CD4-positive, alpha-beta T cell treated with Interleukin-15 for 4 hours (primary cell): ENCODE measurements around the gene RAB8B.

Source experiments
- DNase-seq: peaks from one replicate; pipeline ENCODE4 v3.0.0-alpha.2; 2020; ENCODE audit warnings: low spot score

RAB8B gene

DNA sequence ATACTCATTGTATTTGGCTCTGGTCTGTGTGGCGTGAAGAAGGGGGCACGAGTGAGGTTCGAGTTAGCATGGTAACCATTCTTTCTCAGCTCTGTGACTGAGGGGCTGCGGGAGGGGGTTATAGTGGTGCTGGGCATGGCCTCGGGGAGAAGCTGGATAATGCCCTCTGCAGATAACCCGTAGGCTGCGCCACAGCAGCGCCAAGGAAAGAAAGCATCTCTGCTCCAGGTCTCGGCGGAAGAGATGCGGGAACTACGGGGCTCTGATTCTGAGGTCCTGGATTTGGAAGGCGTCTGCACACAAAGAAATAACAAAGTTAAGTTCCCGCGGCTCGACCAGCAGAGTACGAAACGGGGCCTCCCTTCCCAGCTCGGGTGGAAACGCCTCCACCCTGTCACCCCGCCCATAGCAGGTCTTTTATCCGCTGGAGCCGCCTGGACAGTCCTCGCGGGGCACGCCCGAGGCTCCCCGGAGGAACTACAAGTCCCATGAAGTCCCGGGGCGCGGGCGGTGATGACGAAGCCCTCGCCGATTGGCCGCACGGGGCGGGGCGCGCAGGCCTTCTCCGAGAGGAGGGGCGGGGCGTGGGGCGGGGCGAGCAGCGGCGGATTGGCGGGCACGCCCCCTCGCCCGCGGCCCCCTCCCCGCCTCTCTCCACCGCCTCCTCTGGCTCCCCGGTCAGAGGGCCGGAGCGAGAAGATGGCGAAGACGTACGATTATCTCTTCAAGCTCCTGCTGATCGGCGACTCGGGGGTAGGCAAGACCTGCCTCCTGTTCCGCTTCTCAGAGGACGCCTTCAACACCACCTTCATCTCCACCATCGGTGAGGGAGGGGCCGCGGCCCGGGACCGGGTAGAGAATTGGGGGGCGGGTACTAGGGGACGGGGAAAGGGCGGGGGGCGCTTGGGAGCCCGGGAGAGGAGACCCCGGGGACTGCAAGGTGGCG lies at the start of gene RAB8B:
TSS of gene RAB8B (plus strand) at position 681 of the 946 bp plus-strand sequence. CDS start at position 700, 19 bp downstream.
- DNase-seq: peak; percentile 96

DNA sequence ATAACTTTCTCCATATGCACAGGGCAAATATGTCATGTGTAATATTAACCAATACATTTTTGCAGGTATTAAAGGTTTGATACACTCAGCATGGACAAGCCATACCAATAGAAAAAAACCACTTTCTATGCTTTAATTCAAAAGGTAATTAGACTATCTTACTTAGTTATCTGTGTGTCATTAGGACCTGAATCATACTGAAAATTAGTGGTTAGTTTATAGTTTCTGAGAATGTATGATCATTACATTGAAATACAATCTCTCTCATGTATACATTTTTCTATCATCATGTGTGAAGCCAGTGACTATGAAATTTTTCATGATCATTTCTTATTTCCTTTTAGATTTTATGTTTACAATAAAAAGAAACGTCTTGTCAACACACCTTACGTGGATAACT lies 48.5 kb upstream of the RAB8B start:
- no peak for DNase-seq

DNA sequence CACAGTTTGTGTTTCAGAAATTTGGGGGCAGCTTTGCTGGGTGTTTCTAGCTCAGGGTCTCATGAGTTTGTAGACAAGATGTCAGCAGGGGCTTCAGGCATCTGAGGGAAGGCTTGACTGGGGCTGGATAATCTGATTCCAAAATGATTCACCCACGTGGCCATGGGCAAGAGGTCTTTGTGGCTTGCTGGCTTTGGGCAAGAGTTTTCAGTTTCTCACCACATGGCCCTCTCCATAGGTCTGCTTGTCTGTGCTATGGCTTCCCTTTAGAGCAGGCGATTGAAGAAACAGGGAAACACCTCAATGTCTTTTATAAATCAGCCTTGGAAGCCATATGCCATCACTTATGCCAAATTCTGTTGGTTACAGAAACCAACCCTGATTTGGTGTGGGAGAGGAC lies 44.0 kb upstream of the RAB8B start:
- no peak for DNase-seq

DNA sequence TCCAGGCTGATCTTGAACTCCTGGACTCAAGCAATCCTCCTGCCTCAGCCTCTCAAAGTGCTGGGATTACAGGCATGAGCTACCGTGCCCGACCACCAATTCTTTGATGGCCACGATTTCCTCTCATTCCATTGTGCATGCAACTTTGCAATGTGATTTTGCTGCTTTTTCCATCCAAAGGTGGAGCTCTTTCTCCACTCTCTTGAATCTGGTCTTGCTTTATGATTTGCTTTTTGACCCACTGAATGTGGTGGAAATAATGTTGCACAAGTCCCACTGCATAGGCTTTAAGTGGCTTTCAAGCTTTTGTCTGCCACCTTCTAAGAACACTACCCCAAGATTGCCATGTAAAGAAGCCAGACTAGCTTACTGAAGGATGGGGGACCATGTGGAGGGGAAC lies 42.7 kb upstream of the RAB8B start:
- no peak for DNase-seq

DNA sequence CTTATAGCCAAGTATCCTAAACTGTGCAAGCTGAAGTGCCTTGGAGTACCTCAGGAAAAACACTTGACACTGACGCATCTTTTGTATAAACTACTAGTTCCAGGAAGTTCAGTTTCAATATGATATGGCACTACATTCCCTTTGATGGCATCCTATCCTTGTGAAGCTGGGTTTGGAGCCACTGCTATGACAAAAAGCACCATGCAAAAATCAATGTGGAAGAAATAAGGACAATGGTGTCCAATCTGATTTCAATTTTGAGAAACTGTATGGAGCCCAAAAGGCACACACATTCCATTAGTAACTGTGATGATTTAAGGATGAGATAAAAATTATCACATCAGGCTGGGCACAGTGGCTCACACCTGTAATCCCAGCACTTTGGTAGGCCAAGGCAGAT lies 37.7 kb upstream of the RAB8B start:
- DNase-seq: no peak

DNA sequence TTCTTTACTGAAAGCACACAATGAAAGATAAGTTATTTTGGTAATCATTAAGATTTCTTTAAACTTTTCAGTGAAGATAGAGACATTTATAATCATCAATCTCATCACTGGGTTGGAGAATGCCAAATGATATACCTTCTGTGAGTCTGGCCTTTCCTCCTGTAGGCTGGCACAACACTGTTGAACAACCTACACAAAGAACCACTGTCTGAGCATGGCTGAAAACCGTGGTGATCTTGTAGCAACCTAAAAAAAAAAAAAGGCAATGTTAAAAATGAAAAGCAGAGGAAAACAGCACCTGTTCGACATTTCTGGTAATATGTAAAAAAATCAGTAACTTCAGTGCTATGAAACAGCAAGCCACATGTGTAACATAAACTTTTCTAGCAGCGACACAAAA lies 33.9 kb upstream of the RAB8B start:
- no peak for DNase-seq

DNA sequence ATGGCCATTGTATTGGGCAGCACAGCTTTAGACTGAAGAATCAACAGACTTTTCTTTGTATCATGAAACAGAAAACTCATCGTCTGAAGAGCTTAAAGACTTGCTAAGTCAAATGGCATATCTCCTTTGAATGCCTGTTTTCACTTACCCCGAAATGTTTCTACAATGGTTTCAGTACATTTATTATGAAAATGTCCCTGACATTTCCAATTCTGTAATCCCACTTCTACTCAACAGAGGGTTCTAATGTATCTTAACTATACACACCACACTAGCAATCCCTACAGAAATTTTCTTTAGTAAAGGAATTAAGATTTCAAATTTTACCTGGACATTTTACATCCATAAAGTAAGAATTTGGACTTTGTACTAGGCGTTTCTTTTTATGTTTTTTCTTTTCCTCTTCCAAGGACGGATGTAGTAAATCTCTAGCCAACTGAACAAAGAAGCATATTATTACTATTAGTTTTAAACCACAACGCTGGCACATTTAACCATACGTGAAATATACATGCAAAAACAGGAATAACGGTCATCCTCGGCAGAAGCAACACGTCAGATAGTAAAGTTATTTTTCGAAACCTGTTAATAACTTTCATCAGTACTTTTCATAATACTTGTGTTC lies 33.2 kb upstream of the RAB8B start:
- no peak for DNase-seq

DNA sequence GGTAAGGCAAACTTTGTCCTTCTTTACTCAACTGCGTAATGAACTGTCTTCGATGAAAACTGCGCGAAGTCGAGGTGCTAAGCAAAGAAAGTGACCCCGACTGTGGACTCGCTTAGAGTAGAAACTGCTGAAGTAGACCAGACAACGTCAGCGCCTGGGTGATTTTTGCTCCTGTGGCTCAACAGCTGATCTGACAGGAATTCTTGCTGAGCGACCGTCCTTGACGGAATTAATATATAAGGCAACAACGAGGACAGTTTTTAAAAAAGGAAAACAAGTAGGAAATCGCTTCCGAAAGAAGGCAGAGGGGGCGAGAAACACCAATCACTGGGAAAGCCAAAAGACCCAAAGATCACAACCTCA lies 32.7 kb upstream of the RAB8B start:
- DNase-seq: peak; percentile 5

DNA sequence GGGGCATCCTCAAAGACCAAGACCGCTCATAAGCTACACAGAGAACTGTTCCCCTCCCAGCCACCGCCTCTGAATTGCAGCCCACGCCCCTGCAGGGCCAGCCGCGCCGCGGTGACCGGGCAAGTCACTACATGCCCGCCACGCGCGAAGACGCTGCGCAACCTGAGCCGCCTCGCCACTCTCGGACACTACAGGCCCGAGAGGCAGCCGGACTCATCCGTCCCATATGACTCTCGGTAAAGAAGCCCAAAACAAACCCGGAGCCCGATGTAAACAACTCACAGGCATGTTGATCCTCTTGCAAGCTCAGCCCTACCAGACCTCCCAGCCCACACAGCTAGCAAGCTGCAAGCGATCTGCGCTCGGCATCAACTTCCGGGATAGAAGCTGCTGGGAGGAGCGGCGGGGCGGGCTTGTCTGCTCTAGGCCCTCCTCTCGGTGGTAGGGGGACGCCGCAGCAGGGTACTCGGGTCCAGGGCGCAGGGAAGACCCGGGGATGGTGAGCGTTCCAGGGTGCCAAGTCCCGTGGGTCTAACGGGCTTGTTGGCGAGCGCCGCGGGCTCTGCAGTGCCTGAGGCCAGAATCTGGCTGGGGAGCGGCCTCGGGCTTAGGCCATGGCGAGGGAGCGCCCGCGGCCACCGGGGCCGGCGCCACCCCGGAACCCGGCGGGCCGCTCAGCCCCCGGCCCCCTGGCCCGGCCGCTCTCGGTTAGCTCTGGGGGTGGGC lies 32.1 kb upstream of the RAB8B start, which contains the start of gene RPS27L:
TSS of gene RPS27L (minus strand) at position 360 of the 726 bp plus-strand sequence. CDS start at position 288, 72 bp downstream.
- DNase-seq: peak; percentile 86

DNA sequence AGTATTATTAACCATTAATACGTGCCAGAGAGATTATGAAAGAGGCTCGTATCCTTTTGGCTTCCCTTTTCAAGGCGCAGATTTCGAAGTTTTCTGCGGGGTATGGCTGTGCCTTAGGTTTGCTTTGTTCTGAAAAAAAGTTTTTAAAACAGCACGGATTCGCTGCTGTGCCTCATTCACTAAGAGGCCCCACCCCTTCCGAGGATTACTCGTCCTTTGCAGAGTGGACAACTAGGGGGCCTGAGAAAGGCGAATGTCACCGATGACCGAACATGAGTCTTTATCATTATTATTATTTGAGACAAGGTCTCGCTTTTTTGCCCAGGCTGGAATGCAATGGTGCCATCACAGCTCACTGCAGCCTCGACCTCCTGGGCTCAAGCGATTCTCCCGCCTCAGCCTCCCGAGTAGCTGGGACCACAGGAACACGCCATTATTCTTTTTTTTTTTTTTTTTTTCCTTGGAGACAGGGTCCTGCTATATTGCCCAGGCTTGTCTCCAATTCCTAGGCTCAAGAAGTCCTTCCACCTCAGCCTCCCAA lies 31.4 kb upstream of the RAB8B start:
- DNase-seq: peak; percentile 21

DNA sequence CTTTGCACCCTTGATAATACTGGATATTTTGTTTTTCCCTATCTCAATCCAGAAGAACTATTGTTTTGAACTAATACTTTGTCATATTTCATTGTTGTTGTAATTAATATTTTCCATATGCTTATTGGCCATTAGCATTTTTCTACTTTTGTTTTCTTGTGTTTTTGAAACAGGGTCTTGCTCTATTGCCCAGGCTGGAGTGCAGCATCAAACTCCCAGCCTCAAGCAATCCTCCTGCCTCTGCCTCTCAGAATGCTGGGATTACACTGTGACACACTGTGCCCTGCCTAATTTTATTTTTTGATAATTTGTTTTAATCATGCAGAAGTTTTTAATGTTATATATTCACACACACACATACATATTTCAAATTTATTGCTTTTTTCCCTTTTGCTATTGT lies 28.8 kb upstream of the RAB8B start:
- DNase-seq: no peak

DNA sequence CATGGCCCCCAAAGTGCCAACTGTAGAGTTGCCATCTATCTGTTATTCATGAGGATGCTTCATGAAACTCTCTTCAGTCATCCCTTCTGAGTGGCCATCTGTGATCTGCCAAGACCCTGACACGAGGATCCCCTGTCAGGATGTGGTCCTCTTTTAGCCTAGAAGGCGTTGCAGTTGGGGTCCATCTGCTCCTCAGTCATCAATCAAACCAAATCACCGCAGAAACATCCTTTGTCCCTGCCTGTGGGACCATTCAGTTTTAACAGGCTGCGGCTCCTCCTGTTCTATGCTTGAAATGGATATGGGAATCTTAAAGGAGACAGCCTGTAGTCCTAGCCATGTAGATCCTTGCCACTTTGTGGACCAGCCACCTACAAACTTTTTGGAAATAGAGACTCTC lies 26.2 kb upstream of the RAB8B start:
- no peak for DNase-seq

DNA sequence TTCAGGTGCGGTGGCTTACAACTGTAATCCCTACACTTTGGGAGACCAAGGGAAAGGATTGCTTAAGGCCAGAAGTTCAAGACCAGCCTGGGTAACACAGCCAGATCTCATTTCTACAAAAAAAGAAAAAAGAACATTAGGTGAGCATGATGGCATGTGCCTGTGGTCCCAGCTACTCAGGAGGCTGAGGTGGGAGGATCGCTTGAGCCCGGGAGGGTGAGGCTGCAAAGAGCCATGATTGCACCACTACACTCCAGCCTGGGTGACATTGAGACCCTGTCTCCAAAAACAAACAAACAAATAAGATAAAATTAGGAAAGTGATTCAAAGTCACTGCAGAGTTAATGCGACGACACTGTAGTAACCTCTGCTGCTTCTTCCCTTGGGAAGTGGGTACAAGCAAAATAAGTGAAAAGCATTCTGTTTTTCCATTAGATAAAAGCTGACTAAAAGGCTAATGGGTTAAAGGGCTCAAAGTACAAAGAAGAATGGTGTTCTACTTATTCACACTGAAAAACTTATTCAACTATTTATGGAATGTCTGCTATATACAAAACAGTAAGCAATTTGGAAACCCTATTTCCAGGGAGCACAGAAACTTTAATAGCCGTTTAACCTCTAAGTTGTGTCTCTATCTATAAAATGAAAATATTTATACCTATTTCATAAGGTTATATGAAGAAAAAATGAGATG lies 24.1 kb upstream of the RAB8B start:
- DNase-seq: no peak

DNA sequence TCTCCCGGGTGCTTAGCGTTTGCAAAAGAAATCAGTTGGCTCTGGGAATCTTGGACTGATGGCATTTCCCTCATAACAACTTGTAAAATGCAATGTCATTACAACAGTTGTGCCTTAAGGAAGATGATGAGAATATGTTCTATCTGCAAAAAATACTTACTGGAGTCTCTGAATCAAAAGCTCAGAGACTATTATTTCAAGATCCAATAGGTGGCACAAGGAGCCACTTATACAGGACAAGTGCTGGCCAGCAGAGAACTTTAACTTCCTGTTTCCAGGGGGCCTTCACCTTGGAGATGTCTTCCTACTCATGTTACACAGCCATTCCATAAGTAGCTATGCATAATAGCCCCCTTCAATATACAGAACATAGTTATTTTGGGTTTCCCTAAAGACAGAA lies 23.2 kb upstream of the RAB8B start:
- DNase-seq: peak; percentile 26

DNA sequence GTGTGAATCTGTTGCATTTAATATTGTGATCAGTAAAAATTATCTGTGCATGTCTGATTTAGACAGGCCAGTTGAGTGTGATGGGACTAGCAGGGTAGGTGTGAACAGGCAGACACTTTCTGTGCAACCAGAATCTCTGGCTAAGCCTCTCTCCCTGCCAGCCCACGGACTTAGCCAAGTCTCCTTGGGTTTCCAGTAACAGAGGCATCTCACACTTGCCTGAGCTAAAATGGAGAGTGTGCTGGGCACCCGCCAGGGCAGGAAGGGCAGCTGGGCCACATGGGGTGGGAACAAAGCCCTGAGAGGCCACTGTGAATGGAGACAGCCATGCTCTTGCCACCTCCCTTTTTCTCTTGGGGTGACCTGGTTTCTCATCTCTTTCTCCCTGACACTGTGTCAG lies 19.6 kb upstream of the RAB8B start:
- no peak for DNase-seq

DNA sequence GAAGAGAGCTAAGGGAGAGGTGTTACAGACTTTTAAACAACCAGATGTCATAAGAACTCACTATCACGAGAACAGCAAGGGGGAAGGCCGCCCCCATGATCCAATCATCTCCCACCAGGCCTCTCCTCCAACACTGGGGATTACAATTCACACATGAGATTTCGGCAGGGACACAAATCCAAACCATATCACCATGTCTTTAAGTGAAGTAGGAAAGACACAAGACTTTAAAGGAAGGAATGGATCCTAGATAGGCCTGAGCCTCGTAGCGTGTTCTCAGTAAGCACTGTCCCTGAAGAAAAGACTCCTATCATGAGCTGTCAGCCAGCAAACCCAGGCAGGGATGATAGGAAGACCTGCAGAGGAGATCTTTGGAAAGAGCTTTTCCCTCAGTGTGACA lies 17.0 kb upstream of the RAB8B start:
- DNase-seq: no peak

DNA sequence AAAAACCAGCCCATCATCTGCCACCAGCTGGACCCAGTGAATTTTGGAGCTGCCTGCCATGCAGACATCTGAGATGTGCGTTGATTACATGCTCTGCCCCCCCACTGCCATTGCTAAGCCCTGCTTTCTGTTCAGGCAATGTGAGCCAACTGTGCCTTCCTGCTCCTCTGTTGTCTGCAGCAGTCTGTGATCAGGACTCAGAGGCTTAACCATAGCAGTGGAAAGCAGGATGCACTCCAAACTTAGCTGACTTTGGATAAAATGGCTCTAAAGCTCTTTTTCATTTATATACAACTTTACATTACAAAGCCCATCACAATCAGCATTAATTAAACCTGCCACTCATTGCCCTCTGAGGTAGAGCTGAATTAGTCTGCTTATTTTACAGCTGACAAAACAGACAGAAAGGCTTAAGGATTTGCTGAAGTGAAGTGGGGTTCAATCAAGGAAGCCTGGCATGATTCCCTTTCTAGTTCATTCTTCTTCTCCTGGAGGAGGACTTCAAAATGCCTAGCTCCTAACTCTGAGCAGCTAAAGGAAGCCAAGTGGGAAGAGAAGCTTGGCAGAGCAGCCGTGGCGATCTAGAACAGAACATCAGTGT lies 16.5 kb upstream of the RAB8B start:
- no peak for DNase-seq

DNA sequence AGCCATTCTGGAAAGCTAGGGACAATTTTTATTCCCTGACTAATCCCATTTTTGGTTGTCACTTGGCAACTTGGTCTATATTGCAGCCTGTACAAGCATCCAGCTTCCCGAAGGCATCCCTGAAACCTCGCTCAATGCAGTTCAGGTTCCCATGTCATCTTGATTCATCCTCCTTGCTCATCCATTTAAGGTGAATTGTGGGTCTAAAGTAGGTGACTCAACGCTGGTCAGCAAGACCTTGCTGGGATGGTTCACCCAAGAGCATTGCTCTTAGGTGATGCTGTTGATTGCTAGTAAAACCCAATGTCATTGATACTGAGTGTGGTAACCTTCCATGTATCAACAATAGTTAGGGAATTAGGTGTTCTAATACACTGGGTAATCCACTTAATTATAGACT lies 13.1 kb upstream of the RAB8B start:
- DNase-seq: no peak

DNA sequence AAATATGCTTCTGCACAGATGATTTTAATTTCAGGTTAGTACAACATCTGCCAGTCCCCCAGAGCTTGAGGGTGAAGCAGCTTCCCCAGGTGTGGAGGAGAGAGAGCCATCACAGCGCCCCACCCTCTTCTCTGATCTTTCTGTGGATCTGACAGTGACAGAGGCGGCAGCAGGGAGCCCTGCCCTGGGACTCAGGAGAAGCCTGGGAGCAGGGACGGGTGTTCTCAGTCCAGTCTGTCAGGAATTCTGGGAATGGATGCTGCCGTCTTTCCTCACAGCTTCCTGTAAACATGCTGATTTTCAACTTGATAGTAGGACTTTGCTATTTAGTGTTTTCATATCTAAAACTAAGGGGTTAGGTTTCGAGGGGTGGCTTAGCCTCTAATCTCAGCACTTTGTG lies 11.4 kb upstream of the RAB8B start:
- no peak for DNase-seq

DNA sequence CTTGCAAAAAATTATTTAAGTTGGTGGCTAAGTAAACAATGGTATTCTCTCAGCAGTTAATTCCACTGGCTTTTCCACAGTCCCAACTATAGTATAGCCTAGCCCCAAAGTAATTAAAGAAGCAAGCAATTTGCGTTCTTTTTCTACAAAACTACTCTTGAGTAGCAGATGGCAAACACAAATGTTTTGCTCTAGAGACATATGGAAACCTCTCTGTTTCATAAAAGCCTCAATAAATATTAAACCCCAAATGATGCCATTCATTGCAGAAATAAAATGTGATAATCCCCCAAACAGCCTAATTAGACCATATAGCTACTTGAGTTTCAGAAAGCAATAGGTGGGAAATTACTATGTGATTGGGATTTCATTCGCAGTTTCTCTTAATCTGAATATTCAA lies 8.7 kb upstream of the RAB8B start:
- DNase-seq: no peak

DNA sequence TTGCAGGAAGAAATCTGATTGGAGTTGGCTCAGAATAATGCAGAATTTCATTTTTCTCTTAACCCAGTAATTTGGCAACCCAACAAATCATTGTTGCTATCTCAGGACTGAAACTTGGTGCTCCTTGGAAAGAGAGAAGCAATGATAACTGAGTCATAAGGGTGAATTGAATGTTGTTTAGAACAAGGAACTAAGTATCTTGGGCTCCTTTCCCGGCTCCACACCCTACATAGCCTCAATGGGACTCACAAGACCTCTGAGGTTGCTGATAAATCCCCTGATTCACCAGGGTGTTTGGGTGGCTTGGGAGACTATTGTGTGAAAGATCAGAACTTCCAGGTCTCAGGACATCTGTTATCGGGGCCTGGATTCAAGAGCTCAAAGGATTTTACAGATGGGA lies 7.8 kb upstream of the RAB8B start:
- no peak for DNase-seq

DNA sequence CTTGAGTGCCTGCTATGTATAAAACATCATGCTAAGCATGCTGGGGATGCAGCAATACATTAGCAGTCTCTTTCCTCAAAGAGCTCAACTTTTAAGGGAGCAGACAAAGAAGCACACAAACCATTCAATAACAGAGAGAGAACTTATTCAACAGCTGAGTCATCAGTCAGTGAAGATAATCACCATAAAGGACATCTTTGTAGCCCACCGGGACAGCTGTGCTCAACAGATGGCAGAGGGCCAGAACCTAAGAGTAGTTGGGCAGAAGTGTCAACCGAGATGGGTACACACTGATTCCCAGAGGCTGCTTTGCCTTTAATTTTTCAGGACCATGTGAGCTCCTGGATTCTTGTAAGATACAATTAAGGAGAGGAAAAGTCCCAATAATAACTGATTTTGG lies 4.2 kb upstream of the RAB8B start:
- no peak for DNase-seq
